Inflammatory macrophage (primary cell): ENCODE results near the gene PGS1.
"Not testable (repeated sequence)": the region's sequence is repeated elsewhere in the genome, so short reads cannot be mapped to it uniquely, and the experiment has no call there.

Experiments
- DNase-seq, 2 donors: peaks; one replicate each; pipeline ENCODE4 v3.0.0-alpha.2; 2020 to 2022
- total RNA-seq, 18 experiments: gene quantifications; one replicate each; lab custom pipeline; 2026; ENCODE audit warnings: mixed read lengths in 6 of 18, inconsistent platforms in 2 of 18; lab: John Stamatoyannopoulos, UW

Gene PGS1
- 7.7 to 43.2 (median 24.1) reads per million in 18 experiments for total RNA-seq

GRCh38 chr17:78378225-78379130 lies at the start of gene PGS1:
Gene PGS1 (plus strand): TSS chr17:78378649. CDS start chr17:78378666, 17 bp downstream.
- DNase-seq: peak; percentile 69 to 83

GRCh38 chr17:78329263-78330059 lies 49.0 kb upstream of the PGS1 start:
- peak; percentile 64 to 84 for DNase-seq

- no peak for DNase-seq
Measured at GRCh38 chr17:78330570-78331224, 47.8 kb upstream of the PGS1 start.

GRCh38 chr17:78331355-78331754 lies 47.1 kb upstream of the PGS1 start:
- DNase-seq: not testable (repeated sequence)

GRCh38 chr17:78332991-78333390 lies 45.5 kb upstream of the PGS1 start:
- no peak for DNase-seq

GRCh38 chr17:78335209-78335608 lies 43.2 kb upstream of the PGS1 start:
- DNase-seq: no peak

- DNase-seq: peak; percentile 90 to 93
Measured at GRCh38 chr17:78337244-78338109, 41.0 kb upstream of the PGS1 start.

- no peak for DNase-seq
Measured at GRCh38 chr17:78338486-78339259, 39.8 kb upstream of the PGS1 start.

- DNase-seq: no peak
Measured at GRCh38 chr17:78340183-78340955, 38.1 kb upstream of the PGS1 start.

- peak in 1 of 2 donors; percentile 57 for DNase-seq
Measured at GRCh38 chr17:78341559-78342448, 36.6 kb upstream of the PGS1 start.

GRCh38 chr17:78342449-78343186 lies 35.8 kb upstream of the PGS1 start:
- peak in 1 of 2 donors; percentile 36 for DNase-seq

GRCh38 chr17:78343187-78343542 lies 35.3 kb upstream of the PGS1 start:
- peak; percentile 47 to 56 for DNase-seq

GRCh38 chr17:78343543-78344201 lies 34.8 kb upstream of the PGS1 start:
- peak; percentile 46 to 49 for DNase-seq

- no peak for DNase-seq
Measured at GRCh38 chr17:78344666-78345065, 33.8 kb upstream of the PGS1 start.

- no peak for DNase-seq
Measured at GRCh38 chr17:78345172-78345571, 33.3 kb upstream of the PGS1 start.

- no peak for DNase-seq
Measured at GRCh38 chr17:78345791-78346494, 32.5 kb upstream of the PGS1 start.

GRCh38 chr17:78346605-78347250 lies 31.7 kb upstream of the PGS1 start:
- DNase-seq: no peak
